Astrocyte of the spinal cord (primary cell): ENCODE measurements around the gene GPR68.
"Not testable (repeated sequence)": the region's sequence is repeated elsewhere in the genome, so short reads cannot be mapped to it uniquely, and the experiment has no call there.

Source experiments
- DNase-seq: peaks from one replicate; pipeline ENCODE4 v3.0.0; 2011; ENCODE audit warnings: low read depth, low spot score
- H3K4me3 ChIP-seq: 2 replicates; pipeline ENCODE4 v1.5.1; 2011; ENCODE audit warnings: low read depth, mild to moderate bottlenecking, low read length, moderate library complexity
- in situ Hi-C: cut with HindIII; loops from 2 replicates; pipeline ENCODE4 v1.10.0; 2017; ENCODE audit warnings: low sequenced_read_pairs
- TF ChIP-seq, protein P1 (sequence below): IDR thresholded peaks from 2 replicates; pipeline ENCODE4 v1.5.1; 2012; ENCODE audit warnings: low read depth, mild to moderate bottlenecking, low read length, inconsistent platforms

Gene GPR68

DNA sequence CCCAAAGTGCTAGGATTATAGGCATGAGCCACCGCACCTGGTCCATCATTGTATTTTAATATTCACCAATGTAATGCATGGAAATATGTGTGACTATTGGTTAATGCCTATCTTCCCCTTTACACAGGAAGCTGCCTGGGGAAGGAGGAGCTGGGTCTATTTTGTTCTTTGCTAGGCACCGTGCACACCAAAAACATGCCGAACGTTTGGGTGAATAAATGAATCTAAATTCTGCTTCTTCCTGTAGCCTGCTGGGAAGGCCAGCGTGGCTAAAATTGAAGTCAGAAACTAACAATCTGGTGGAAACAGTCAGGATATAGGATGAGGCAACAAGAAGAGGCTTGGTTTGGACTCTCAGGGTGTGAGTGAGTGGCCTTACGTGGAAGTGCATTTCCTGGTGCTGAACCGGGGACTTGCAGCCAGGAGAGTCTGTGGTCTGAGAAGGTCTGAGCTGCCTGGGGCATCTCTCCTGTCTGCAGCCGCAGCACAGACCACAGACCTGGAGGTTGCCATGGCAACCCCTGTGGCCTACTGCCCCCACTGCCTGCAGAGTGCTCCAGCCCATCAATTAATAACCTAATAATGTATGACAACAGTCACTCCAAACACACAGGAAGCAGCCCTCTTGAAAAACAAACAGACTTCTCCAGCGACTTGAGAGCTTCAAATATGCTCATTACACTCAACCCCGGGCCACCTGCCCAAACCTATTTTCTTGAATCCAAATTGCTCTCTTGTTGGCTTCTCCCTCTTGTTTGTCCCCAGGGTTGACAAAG lies 5.5 kb upstream of the GPR68 start:
- in situ Hi-C loops, result no loop called here
- DNase-seq, result peak; percentile 63
- TF ChIP-seq, protein P1, sequence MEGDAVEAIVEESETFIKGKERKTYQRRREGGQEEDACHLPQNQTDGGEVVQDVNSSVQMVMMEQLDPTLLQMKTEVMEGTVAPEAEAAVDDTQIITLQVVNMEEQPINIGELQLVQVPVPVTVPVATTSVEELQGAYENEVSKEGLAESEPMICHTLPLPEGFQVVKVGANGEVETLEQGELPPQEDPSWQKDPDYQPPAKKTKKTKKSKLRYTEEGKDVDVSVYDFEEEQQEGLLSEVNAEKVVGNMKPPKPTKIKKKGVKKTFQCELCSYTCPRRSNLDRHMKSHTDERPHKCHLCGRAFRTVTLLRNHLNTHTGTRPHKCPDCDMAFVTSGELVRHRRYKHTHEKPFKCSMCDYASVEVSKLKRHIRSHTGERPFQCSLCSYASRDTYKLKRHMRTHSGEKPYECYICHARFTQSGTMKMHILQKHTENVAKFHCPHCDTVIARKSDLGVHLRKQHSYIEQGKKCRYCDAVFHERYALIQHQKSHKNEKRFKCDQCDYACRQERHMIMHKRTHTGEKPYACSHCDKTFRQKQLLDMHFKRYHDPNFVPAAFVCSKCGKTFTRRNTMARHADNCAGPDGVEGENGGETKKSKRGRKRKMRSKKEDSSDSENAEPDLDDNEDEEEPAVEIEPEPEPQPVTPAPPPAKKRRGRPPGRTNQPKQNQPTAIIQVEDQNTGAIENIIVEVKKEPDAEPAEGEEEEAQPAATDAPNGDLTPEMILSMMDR, result no peak
- no peak overlapping the region for H3K4me3 ChIP-seq

DNA sequence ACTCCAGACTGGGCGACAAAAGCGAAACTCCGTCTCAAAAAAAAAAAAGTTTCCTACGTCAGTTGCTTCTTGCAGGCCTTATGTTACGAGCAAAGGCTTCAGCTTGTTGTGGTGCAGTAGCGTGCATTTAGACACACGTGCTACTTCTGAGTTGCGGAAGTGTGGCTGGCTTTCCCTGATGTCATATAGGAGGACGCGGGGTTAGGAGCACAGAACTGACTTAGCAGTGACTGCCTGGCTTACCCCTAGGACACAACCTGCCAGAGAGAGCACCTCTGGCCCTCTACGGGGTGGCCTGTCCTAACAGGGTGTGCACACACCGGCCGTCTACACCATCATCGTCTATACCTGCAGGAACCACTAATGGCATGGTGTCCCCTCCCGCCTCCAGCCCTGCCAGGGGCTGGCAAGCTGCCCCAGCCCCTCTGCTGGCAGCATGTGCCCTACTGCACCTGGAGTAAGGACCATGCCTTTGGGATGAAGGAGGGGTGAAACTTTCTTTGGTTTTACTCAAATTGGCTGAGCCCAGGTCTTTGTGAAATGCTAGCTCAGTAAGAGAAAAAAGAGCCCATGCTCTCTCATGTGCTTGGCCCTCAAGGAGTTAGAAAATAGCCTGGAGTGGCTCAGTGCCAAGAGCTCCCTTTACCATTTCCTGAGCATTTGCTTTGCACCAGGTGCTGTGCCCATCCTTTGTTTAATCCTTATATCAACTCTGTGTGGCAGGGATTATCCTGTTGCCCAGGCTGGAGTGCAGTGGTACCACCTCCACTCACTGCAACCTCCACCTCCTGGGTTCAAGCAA lies 1.7 kb upstream of the GPR68 start:
- no peak overlapping the region for H3K4me3 ChIP-seq
- no peak for DNase-seq
- TF ChIP-seq, protein P1, result no peak
- in situ Hi-C loops, result no loop called here

DNA sequence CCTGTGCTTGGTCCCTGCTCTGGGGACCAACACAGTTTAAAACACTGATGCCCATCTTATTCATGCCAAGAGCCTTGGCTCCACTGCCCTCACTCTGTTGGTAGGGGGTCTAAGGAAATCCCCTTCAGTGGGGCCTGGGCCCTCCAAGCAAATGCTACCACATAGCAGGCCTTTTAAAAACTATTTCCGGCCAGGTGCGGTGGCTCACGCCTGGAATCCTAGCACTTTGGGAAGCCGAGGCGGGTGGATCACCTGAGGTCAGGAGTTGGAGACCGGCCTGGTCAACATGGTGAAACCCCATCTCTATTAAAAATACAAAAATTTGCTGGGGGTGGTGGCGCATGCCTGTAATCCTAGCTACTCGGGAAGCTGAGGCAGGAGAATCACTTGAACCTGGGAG lies 1.1 kb upstream of the GPR68 start:
- in situ Hi-C loops, H3K4me3 ChIP-seq, DNase-seq: not testable (repeated sequence)

DNA sequence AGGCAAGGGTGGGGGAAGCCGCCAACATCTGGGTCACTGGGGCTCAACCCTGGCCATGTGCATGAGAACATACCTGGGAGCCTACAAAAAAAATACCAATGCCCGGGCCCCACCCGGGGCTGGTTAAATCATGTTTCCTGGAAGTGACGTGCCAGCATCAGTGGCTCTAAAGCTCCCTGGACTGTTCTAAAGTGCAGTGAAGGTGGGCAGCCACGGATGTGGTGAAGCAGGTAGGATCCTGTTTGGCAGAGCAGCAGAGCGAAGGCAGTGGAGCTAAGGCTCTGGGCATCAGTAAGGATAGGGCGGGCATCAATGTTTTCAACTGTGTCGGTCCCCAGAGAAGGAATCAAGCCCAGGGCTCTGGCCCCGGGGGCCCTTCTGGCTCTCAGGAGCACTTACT lies 525 bp upstream of the GPR68 start:
- in situ Hi-C loops, result no loop called here

DNA sequence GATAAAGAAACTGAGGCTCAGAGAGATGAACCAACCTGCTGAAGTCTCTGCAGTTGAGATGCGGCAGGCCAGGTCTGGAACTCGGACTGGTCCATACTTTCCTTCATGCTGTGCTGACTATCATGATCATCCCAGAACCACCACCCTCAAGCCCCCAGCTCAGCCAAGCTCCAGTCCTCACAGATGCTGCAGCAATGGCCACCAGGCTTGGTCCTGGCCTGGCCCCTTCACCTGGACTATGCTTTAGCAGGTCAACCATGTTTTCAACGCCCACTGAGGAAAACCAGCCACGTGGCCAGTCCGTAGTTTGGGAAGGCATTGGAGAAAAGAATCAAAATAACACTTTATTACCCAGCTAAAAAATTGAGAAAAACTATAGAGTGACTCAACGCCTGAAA lies 1.4 kb downstream of the GPR68 start:
- in situ Hi-C loops, result no loop called here
- H3K4me3 ChIP-seq, result no peak overlapping the region
- TF ChIP-seq, protein P1, result no peak
- no peak for DNase-seq

More for the DNA sequence above, 525 bp upstream of the GPR68 start:
- H3K4me3 ChIP-seq, result no peak overlapping the region
- DNase-seq, result no peak
- TF ChIP-seq, protein P1, result no peak

DNA sequence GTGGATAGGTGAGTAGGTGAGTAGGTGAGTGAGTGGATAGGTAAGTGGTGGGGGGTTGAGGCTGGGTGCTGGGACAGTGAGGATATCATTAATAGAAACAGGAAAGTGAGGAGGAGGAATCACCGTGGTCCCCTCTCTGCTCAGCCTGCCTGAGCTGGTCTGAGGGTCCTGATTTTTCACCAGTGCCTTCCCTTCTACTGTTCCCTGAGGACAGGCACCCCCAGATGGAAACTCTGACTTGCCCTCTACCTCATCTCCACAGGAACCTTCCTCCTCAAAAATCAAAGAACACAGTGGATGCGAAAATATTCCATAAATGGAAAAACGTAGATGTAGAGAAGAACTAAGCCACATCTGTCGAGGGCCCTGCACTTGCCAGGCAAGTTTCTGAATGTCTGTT lies 1.9 kb downstream of the GPR68 start:
- TF ChIP-seq, protein P1, result no peak
- in situ Hi-C loops, result no loop called here
- no peak overlapping the region for H3K4me3 ChIP-seq
- DNase-seq, result no peak

DNA sequence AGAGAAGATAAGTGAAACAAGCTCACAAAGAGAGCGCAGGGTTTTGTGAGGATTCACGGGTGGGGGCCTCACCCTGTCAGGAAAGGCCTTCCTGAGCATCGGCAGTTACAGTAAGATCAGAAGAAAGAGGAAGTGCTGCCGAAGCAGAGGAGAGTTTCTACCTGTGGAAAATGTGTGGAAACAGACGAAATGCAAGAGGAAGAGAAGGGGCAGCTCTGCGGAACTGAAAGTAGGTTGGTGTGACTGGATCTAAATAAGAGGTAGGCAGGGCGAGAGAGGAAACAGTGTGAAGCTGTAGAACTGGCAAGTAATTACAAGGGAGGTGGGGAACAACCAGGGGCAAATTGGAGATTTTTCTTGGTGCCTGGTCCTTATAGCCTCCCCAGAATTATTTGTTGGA lies 2.6 kb downstream of the GPR68 start:
- in situ Hi-C loops, result no loop called here
- H3K4me3 ChIP-seq, result no peak overlapping the region
- TF ChIP-seq, protein P1, result no peak
- no peak for DNase-seq
